ENCODE measurements around the gene RPL22L1.

DNA sequence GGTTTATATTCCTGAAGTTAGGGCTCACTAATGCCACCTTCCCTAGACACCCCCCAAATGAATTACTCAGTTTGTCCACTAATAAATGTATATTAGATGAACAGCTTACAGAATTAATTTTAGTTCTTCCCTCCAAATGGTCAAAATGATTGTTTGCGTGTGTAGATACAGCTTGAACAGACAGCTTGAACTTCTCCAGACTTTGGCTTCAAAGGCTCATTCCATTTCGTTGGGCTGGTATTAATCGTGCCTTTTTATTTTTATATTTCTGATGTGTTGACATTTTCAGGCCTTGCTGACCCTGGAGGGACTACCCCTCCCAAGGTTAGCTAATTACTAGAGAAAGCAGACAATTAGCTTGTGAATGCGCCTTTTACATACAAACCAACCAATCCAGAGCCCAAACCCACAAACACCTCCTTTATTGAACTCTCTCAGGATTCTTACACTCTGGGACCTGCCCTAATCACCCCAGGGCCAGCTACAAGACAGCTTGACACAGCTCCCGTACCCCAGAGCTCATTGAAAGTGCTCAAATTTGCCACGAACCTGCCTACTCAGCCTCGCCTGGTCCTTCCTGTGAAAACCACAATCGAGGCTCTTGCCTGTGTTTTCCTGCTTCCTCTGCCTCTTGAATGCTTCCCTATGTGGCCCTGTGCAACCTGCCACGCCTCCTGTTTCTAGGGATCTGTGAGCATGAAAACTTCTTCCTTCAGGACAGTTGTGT lies 40.3 kb downstream of the RPL22L1 start:
- TF ChIP-seq, protein P1, sequence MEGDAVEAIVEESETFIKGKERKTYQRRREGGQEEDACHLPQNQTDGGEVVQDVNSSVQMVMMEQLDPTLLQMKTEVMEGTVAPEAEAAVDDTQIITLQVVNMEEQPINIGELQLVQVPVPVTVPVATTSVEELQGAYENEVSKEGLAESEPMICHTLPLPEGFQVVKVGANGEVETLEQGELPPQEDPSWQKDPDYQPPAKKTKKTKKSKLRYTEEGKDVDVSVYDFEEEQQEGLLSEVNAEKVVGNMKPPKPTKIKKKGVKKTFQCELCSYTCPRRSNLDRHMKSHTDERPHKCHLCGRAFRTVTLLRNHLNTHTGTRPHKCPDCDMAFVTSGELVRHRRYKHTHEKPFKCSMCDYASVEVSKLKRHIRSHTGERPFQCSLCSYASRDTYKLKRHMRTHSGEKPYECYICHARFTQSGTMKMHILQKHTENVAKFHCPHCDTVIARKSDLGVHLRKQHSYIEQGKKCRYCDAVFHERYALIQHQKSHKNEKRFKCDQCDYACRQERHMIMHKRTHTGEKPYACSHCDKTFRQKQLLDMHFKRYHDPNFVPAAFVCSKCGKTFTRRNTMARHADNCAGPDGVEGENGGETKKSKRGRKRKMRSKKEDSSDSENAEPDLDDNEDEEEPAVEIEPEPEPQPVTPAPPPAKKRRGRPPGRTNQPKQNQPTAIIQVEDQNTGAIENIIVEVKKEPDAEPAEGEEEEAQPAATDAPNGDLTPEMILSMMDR (conservative IDR thresholded peaks at IDR 0.05) = no peak
- TF ChIP-seq EZH2 (IDR thresholded peaks at IDR 0.05; ENCODE audit: low read depth) = no peak

Measured in PC-9 (cell line).